HG02588 (cell line): Measurements from ENCODE around the gene SLC31A1.
"Not testable (repeated sequence)": the region's sequence is repeated elsewhere in the genome, so short reads cannot be mapped to it uniquely, and the experiment has no call there.

ENCODE experiments used
- ATAC-seq: cut with Tn5 transposase; IDR thresholded peaks from one replicate; pipeline ENCODE4 v1.9.1; 2021; ENCODE audit warnings: mild to moderate bottlenecking, moderate library complexity; ENCODE audit not compliant: unreplicated experiment

SLC31A1 gene

DNA sequence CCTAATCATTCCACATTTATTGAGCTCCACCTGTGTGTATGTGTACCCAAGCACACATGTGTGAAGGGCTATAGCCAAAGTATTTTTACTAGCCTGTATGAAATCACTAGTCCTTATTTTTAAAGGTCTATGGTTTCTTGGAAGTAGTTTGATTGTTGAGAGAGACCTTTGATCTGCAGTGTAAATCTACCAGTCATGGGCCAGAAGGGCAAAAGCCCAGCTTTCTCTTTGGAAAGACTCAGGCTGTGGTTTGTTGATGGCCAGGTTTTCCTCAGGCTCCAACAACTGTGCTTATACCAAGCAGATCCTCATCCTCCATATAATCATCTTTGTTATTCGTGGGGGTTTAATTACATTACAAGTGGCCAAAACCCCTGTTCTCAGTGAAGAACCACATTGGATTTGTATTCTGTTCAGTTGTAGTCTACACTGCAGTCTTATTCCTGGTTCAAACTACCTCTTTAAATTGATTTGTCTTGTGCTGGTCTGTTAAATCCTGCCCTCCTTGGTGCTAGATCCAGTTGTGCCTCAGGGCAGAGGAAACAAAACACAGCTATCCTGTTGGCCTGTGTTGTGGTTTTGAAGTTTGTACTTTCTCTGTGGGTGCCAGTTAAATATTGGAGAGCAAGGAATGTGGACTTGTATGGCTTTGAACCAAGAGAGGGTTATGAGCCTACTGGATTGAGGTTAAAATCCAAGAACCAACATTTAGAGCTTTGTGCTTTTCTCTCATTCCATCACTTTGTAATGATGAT lies 40.8 kb downstream of the SLC31A1 start:
- ATAC-seq = no peak

- ATAC-seq = no peak
Measured at GRCh38 chr9:113266174-113266573, 44.8 kb downstream of the SLC31A1 start.

DNA sequence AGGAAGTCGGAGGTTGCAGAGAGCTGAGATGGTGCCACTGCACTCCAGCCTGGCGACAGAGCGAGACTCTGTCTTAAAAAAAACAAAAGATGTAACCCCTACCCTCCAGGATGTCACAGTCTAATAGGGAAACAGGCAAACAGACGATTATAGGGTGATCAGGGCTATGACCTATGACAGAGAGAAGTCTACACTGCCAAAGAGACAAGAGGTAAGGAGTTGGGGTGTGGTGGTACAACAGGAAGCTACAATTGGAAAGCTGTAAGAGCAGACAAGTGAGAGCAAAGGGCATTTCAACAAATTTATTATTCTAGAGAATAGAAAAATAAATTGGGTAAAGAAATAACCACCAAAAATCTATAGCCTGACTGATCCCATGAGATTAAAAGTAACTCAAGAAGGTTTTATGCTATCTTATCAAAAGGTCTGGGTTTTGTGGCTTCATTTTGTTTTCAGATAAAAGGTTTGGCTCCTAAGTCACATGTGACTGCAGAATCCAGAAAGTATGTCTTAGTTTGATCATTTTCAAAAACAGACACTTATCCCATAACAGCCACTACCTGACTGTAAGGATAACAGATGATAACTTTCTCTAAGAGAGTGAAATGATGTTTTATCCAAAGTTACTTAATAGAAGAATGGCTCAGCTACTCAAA lies 46.7 kb downstream of the SLC31A1 start:
- no peak for ATAC-seq

DNA sequence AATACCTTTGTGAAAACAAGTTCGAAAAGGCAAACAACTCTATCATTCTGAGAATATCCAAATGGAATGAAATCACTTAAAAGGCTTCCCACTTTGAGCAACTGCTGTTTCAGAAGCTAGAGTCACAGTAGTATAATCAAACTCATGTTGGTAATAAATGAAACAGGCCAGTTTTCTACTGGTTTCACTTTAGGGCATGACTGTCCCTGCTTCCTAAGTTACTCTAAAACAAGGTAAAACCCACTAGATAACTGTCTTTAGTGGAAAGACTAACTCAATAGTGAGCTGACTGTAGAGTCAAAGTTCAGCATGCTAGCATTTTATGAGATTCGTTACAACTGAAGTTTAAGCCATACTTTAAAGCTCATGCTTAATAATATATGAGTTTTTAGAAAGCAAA lies 48.0 kb downstream of the SLC31A1 start:
- no peak for ATAC-seq

GRCh38 chr9:113269871-113270270 lies 48.5 kb downstream of the SLC31A1 start:
- ATAC-seq = no peak

DNA sequence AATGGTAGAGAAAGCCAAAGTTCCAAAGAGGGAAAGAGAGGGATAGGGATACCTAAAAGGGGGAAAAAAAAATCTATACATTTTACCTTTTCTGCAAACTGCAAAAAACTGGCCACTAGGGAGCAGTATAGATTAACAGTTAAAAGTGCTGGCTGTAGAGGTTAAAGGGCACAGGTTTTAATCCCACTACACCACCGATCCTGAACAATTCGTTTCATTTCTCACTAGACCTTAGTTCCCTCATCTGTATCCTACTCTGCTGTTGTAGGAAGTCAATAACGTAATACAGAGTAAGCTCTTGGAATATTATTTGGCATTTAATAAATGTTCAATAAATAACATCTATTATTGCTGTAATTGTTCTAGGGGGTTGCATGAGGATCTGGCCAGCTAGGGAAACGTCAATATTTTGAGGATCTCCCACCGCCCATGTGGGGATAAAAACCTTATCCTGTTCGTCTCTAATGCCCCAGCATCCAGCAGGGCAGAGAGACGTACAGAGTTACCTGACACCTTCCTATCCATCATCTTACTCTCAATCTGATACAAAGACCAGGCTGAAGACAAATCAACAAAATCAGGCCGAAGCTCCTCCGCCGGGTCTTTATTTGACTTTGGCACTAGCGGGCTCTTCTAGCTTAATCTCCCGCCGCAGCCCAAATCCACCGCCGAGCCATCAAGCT lies 53.3 kb downstream of the SLC31A1 start:
- peak; percentile 4 for ATAC-seq

DNA sequence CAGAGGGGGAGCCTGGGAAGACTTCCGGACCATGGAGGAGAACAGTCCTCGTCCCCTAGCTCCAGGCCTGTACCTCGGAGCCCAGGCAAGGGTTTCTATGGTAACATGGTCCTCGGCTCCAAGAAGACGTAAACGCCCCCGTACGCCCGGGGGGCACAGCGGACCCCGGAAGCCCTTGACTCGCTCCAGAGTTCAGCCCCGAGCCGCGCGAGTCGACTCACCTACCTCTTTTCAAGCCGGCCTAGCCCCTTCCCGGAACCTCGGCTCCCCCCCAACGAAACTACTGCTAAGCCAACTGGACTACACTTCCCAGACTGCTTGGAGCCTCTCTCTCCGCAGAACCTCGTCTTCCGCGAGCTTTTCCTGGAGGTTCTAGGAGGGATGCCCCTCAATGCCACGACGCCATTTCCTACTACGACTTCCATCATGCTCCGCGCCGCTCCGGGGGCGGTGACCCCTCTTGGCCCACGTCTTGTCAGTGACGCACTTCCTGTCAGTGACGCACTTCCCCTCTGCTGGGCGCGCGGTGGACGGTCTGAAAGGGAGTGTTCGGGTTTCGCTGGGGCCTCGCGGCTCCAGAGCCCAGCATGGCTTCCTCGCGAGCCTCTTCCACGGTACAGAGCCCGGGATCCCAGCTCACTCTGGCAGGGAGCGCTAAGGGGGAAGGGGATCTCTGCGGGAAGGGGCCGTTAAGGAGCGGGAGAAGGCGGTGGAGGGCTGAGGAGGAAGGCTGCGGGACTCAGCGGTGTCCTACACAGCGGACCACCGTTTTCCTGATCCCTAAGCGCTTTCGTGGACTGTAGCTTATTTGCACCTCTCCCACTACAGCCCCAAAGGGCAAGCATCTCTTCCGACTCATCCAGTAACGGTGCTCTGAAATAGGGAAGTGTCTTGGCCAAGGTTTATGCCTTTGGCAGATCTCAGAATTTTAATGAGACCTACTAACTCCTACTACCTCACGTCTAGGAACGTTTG lies 54.1 kb downstream of the SLC31A1 start, which contains the start of the genes CDC26 and PRPF4:
CDC26 (minus strand) TSS at position 416 of the 975 bp plus-strand sequence. CDS start 3,065 bp downstream, outside the sequence.
PRPF4 (plus strand) TSS at position 502 of the 975 bp plus-strand sequence; CDS start at position 588, 86 bp downstream.
- peak; percentile 99 for ATAC-seq

GRCh38 chr9:113278840-113279239 lies 57.5 kb downstream of the SLC31A1 start:
- no peak for ATAC-seq

DNA sequence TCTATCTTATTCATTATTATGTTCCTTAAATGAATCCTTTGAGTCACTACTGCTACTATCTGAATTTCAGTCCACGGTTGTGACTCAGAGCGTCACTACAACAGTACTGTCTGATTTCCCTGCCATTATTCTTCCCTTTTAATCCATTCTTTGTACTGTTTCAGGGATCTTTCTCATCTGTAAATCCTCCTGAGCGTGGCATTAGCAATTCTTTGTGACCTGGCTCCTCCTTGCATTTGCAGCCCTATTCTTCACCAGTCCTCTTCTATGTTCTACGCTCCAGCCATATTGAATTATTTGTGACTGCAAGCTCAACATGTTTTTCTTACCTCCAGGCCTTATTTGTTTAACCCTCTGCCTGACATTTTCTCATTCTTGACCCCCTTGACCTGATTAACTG lies 60.0 kb downstream of the SLC31A1 start:
- ATAC-seq = no peak

DNA sequence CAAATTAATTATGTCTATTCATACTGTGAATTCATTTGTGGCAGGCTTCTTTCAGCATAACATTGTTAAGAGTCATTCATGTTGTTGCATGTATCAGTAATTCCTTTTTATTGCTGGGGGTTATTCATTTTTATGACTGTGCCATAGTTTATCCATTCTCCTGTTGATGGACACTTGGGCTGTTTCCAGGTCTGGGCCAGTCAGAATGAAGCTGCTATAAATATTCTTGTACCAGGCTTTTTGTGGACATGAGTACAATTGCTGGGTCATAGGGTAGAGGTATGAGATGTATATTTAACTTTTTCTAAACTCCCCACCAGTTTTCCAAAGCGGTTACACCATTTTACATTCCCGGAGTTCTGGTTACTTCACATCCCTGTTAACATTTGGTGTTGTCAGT lies 67.7 kb downstream of the SLC31A1 start:
- ATAC-seq = no peak

DNA sequence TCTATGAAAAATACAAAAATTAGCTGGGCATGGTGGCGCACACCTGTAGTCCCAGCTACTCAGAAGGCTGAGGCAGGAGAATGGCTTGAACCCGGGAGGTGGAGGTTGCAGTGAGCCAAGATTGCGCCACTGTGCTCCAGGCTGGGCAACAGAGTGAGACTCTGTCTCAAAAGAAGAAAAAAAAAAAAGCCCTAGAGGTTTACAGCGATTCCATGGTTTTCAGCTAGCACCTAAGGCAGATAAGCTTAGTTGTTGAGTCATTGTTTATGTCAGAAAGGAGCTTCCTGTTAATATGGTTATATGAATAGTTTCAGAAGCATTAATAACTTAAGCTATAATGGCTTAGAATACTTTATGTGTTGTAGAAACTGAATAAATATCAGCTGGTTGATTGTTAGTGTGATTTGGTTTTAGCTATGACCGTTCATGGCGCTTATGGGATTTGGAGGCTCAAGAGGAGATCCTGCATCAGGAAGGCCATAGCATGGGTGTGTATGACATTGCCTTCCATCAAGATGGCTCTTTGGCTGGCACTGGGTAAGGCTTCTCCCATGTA lies 68.8 kb downstream of the SLC31A1 start:
- ATAC-seq = no peak

- no peak for ATAC-seq
Measured at GRCh38 chr9:113293285-113293878, 72.0 kb downstream of the SLC31A1 start.

- ATAC-seq = not testable (repeated sequence)
Measured at GRCh38 chr9:113296247-113296646, 74.9 kb downstream of the SLC31A1 start.

- ATAC-seq = no peak
Measured at GRCh38 chr9:113296796-113297558, 75.6 kb downstream of the SLC31A1 start.

GRCh38 chr9:113298311-113298710 lies 77.0 kb downstream of the SLC31A1 start:
- ATAC-seq = no peak

DNA sequence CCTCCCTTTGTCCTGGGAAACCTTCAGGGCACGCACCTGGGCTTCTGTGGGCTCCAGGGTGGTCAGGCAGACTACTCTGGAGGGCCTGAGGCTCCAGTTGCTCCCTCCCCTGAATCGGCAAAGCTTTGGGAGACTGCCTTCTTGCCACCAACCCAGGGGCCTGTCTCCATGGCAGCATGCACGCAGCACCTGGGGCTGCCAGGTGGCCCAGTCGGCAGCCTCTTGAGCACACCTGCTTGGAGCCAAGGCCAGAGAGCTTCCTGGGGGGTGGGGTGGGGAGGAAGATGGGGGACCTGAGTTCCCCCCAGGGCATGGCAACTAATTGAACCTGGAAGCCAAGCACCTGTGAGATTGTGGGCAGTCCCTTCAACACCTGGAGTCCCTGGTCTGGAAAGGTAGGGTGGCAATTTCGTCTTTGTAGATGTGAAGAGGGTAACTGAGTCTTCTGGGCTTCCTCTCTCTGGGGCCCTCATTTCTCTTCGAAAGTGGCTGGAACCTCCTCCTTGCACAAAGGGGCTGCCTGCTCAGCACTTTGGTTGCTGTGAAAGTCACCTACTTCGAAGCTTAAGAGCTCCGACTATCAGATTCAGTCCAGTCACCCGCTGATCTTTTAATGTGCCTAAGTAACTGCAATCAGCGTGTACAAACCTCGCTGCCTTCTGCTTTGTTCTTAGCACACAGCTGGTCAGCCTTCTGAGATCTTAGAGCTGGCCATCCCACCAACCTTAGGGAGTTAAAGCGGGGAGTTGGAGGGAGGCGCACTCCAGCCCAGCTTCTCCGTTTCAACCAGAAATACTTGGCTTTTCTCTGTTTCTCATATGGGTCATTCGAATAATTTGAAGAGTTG lies 77.8 kb downstream of the SLC31A1 start:
- no peak for ATAC-seq

- ATAC-seq = no peak
Measured at GRCh38 chr9:113299800-113300292, 78.5 kb downstream of the SLC31A1 start.

- no peak for ATAC-seq
Measured at GRCh38 chr9:113301548-113301947, 80.2 kb downstream of the SLC31A1 start.
